NT2/D1 (cell line): ENCODE measurements around the gene CCDC57.

Source experiments
- SUZ12 ChIP-seq: IDR thresholded peaks from 2 replicates; pipeline ENCODE4 v1.6.1; 2011; ENCODE audit not compliant: insufficient read length, insufficient read depth; ENCODE audit errors: extremely low read depth
- YY1 ChIP-seq: IDR thresholded peaks from 2 replicates; pipeline ENCODE4 v1.6.1; 2011; ENCODE audit not compliant: insufficient read length, insufficient read depth
- ZNF274 ChIP-seq: IDR thresholded peaks from 2 replicates; pipeline ENCODE4 v1.6.1; 2011; ENCODE audit warnings: mild to moderate bottlenecking, low read depth, low read length

DNA sequence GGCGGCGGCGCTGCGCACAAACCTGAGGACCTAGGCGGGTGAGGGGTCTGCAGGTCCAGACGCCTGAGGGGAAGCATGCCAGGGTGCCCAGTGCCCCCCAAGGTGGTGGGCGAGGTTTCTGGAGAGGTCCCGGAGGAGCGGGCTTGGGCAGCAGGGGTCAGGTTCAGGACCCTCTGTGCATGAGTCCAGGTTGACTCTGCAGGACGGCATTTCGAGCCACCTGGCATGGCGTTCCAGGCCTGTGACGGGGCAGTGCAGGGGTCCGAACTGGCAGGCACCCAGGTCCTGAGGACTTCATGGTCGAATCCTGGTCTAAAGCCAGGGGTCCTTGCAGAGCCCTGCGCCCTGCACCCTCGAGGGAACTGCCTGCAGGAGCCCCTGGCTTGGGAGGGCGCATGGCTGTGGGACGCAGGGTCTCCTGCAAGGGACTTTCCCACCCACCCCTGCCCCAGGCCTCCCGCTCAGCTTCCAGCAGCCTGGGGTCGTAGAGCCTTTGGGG, 19.7 kb upstream of the CCDC57 start:
- no peak for TF ChIP-seq ZNF274
- TF ChIP-seq SUZ12: no peak
- TF ChIP-seq YY1: no peak
